Measurements from ENCODE around the gene ANKRD33B. TPM values are rescaled to one million over a fixed set of nuclear protein-coding genes. Genes with fewer than 3 reads are reported as not detected.

The ANKRD33B gene
- polyA plus RNA-seq, 3 donors, result 0.05 TPM; not detected in 2

DNA sequence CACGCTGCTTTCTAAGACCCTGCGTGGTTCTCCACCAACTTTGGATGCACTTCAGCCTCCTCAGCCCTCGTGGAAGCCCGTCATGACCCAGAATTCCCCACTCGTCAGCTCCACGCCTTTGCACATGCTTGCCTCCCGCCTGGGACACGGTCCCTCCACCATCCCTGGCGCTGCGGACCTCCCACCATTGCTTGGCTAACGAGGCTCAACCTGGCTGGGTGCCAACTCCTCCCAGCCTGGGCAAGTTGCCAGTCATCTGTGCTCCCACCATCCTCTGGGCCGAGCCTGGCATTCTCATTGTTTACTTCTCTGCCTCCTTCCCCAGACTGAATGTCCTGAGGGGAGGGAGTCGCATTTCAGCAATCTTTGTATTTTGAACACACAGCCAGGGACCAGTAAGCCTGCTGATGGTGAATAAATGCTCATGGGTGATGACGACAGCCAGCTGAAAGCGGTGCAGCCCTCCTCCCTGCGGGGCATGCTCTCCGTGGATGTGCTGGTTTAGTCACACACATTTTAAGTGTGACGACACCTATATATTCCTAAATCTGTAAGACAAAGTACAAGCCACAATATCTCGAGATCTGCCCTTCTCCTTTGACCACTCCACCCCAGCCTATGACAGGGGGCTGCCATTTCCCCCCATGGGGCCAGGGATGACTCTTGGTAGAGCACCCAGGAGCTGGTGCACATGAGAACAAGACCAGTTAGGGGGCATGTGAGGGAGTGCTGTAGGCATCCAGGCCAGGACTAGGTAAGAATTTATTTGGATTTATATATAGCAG is 37.6 kb downstream of the ANKRD33B start:
- H3K36me3 ChIP-seq (replicated peaks in 1 of 2; ENCODE audit: control insufficient read depth in 1 of 2, insufficient read depth in 2 of 2, low read length in 2 of 2), result no peaks in the 10 kb centered on the region
- TF ChIP-seq CTCF (IDR thresholded peaks at IDR 0.05), result no peak
- H3K27me3 Mint-ChIP-seq (ENCODE audit: low read depth in 3 of 3), result peaks cover 0 to 3% (median 1%) of the 10 kb centered on the region in 3 donors
- no peak overlapping the region for H3K4me3 ChIP-seq (replicated peaks in 1 of 3; ENCODE audit: low read depth in 2 of 3, low read length in 3 of 3)
- H3K9me3 ChIP-seq (replicated peaks in 1 of 2; ENCODE audit: control insufficient read depth in 1 of 2, insufficient read depth in 1 of 2, low read length in 2 of 2), result no peaks in the 10 kb centered on the region
- H4K20me1 ChIP-seq (ENCODE audit: insufficient read depth, low read length), result no peaks in the 10 kb centered on the region
- H2AFZ ChIP-seq (ENCODE audit: insufficient read depth, low read depth, low read length, poor library complexity, severe bottlenecking), result peak overlapping the region; percentile 36
- H3K4me1 ChIP-seq (ENCODE audit: control insufficient read depth in 1 of 2, insufficient read depth in 2 of 2, low read length in 2 of 2), result peaks cover 0 to 8% of the 10 kb centered on the region in 2 donors
- peak in 2 of 3 donors; percentile 23 to 34 for DNase-seq
- H3K27ac ChIP-seq (ENCODE audit: low read depth in 1 of 2, low read length in 2 of 2), result no peak overlapping the region
- peaks cover 0 to 4% (median 0%) of the 10 kb centered on the region in 7 donors for H3K9me3 Mint-ChIP-seq
- peak overlapping the region in 3 of 7 donors; percentile 16 to 81 (median 74) for H3K27ac Mint-ChIP-seq
- H3K4me1 Mint-ChIP-seq, result peaks cover 17% of the 10 kb centered on the region
- intact Hi-C loops (cut with micrococcal nuclease), result no loop called here
- peaks cover 6% of the 10 kb centered on the region for H3K79me2 ChIP-seq (ENCODE audit: insufficient read depth, low read length)
- H3K36me3 Mint-ChIP-seq, result no peaks in the 10 kb centered on the region
- peak overlapping the region in 1 of 2 donors; percentile 68 for H3K4me3 Mint-ChIP-seq
- H3K9ac ChIP-seq (ENCODE audit: insufficient read depth, low read length, poor library complexity, severe bottlenecking), result no peak overlapping the region
- 84% methylated on average over 11 of the region's 19 CpGs for WGBS (ENCODE audit: insufficient coverage)
- H3K27me3 ChIP-seq (ENCODE audit: control insufficient read depth in 2 of 2, insufficient read depth in 2 of 2, low read length in 2 of 2), result no peaks in the 10 kb centered on the region
- H3K4me2 ChIP-seq (replicated peaks; ENCODE audit: extremely low read depth, low read length, poor library complexity, severe bottlenecking), result peak overlapping the region; percentile 5

DNA sequence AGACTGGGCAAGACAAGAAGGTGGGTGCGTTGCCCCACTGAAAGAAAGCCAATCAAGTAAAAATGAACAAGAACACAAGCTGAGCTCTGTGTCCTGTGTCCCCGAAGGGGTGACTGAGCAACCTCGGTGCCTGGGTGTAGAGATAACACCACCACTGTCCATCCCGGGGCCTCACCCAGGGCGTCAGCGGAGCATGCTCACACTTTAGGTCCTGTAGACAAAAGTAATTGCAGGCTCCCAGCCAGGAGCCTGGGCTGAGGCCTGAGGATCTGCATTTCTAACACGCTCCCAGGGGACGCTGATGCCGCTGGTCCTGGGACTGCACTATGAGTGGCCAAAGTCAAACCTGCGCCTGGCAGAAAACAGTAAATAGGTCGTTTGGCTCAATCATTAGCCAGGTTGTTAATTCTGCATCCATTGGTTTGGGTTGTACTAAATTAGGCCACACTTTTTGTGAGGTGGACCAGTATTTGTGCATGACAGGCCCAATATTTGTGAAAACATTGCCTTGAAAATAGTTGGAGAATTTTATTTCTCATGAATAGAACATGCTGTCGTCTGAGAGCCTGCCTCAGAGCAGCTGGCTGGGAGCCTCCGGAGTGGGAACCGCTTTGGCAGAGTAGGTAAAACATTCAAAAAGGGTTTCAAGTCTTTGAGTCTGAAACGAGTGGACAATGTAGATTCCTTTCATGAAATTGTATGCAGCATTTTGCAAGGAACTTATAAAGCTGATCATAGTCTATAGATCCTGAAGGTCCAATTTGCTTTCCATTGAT is 38.3 kb downstream of the ANKRD33B start:
- intact Hi-C loops (cut with micrococcal nuclease), result no loop called here
- Histone ChIP-seq H3K27me3 (ENCODE audit: control insufficient read depth in 2 of 2, insufficient read depth in 2 of 2, low read length in 2 of 2) (no peaks in the 10 kb centered on the region), H3K36me3 (replicated peaks in 1 of 2; ENCODE audit: control insufficient read depth in 1 of 2, insufficient read depth in 2 of 2, low read length in 2 of 2) (no peaks in the 10 kb centered on the region), H2AFZ (ENCODE audit: insufficient read depth, low read depth, low read length, poor library complexity, severe bottlenecking) (no peak overlapping the region), H3K4me1 (ENCODE audit: control insufficient read depth in 1 of 2, insufficient read depth in 2 of 2, low read length in 2 of 2) (peaks cover 4 to 14% of the 10 kb centered on the region in 2 donors), H3K27ac (ENCODE audit: low read depth in 1 of 2, low read length in 2 of 2) (no peak overlapping the region), H4K20me1 (ENCODE audit: insufficient read depth, low read length) (no peaks in the 10 kb centered on the region), H3K79me2 (ENCODE audit: insufficient read depth, low read length) (peaks cover 6% of the 10 kb centered on the region), H3K4me2 (replicated peaks; ENCODE audit: extremely low read depth, low read length, poor library complexity, severe bottlenecking) (no peak overlapping the region), H3K4me3 (replicated peaks in 1 of 3; ENCODE audit: low read depth in 2 of 3, low read length in 3 of 3) (no peak overlapping the region), H3K9me3 (replicated peaks in 1 of 2; ENCODE audit: control insufficient read depth in 1 of 2, insufficient read depth in 1 of 2, low read length in 2 of 2) (no peaks in the 10 kb centered on the region), H3K9ac (ENCODE audit: insufficient read depth, low read length, poor library complexity, severe bottlenecking) (no peak overlapping the region)
- Mint-ChIP-seq H3K27me3 (ENCODE audit: low read depth in 3 of 3) (peaks cover 0 to 3% (median 0%) of the 10 kb centered on the region in 3 donors), H3K36me3 (no peaks in the 10 kb centered on the region), H3K9me3 (peaks cover 0 to 4% (median 0%) of the 10 kb centered on the region in 7 donors), H3K4me1 (peaks cover 22% of the 10 kb centered on the region), H3K27ac (peak overlapping the region in 1 of 7 donors; percentile 73), H3K4me3 (no peak overlapping the region)
- TF ChIP-seq CTCF (IDR thresholded peaks at IDR 0.05), result no peak
- no peak for DNase-seq
- 92% methylated on average over 15 of the region's 15 CpGs for WGBS (ENCODE audit: insufficient coverage)

Measured in CD14-positive monocyte (primary cell).